CD4-positive, alpha-beta T cell (primary cell): ENCODE measurements around the gene ASTN2. TPM values are rescaled to one million over a fixed set of nuclear protein-coding genes. Genes with fewer than 3 reads are reported as not detected.
A peak's percentile ranks its signal among the peaks of the same experiment; 100 is the strongest.

ENCODE experiments used
- ATAC-seq: fragments of 200-7000 bp; cut with Tn5 transposase; one replicate; pipeline ENCODE4 v1.10.0; 2022; ENCODE audit warnings: mild to moderate bottlenecking; ENCODE audit not compliant: poor library complexity
- CTCF ChIA-PET: fragments of 350-600 bp; sonication (Branson Sonifier 250); formaldehyde crosslinking; loops from one replicate; lab custom pipeline; 2021; ENCODE audit warnings: antibody characterized with exemption, inconsistent platforms; lab: Charles Lee
- POLR2A ChIA-PET: fragments of 350-600 bp; sonication (Branson Sonifier 250); formaldehyde crosslinking; loops from one replicate; lab custom pipeline; 2021; ENCODE audit warnings: antibody characterized with exemption, inconsistent platforms; lab: Charles Lee
- DNase-seq, 14 experiments: peaks; one replicate each; pipeline ENCODE4 v3.0.0-alpha.2; 2013 to 2020; ENCODE audit warnings: mixed read lengths in 2 of 14
- H3K27ac ChIP-seq, 2 donors: one replicate each; pipeline versions ENCODE4 v1.5.1 to v1.7.0; 2013; ENCODE audit warnings: low read length in 2 of 2, low read depth in 1 of 2, mild to moderate bottlenecking in 1 of 2
- H3K27me3 ChIP-seq, 2 experiments: 1 replicate in 1 of 2; 2 replicates in 1 of 2; pipeline versions ENCODE4 v1.6.1 to v1.7.0; 2013; ENCODE audit warnings: low read length in 2 of 2, control low read depth in 1 of 2, mild to moderate bottlenecking in 1 of 2, moderate library complexity in 1 of 2; ENCODE audit not compliant: insufficient read depth in 2 of 2, control insufficient read depth in 1 of 2
- H3K36me3 ChIP-seq: one replicate; pipeline ENCODE4 v1.6.1; 2013; ENCODE audit warnings: low read length, control low read depth; ENCODE audit not compliant: insufficient read depth
- H3K4me1 ChIP-seq: one replicate; pipeline ENCODE4 v1.6.1; 2013; ENCODE audit warnings: low read length, control low read depth; ENCODE audit not compliant: insufficient read depth
- H3K4me3 ChIP-seq: one replicate; pipeline ENCODE4 v1.5.1; 2013; ENCODE audit warnings: mild to moderate bottlenecking, low read length, moderate library complexity
- H3K9me3 ChIP-seq, 2 experiments: 1 replicate in 1 of 2; 2 replicates in 1 of 2; pipeline versions ENCODE4 v1.6.1 to v1.7.0; 2013; ENCODE audit warnings: low read length in 2 of 2, mild to moderate bottlenecking in 2 of 2, control low read depth in 1 of 2, moderate library complexity in 1 of 2; ENCODE audit not compliant: control insufficient read depth in 1 of 2, insufficient read depth in 1 of 2
- H3K27ac Mint-ChIP-seq: one replicate; pipeline ENCODE4 v1.8.0; 2020; ENCODE audit warnings: mixed read lengths
- H3K27me3 Mint-ChIP-seq: one replicate; pipeline ENCODE4 v1.8.0; 2021; ENCODE audit warnings: mixed read lengths
- H3K36me3 Mint-ChIP-seq: one replicate; pipeline ENCODE4 v1.8.0; 2021; ENCODE audit warnings: low read depth, mixed read lengths
- H3K4me1 Mint-ChIP-seq: one replicate; pipeline ENCODE4 v1.8.0; 2021; ENCODE audit warnings: low read depth, mixed read lengths
- H3K4me3 Mint-ChIP-seq: one replicate; pipeline ENCODE4 v1.8.0; 2020; ENCODE audit warnings: mild to moderate bottlenecking, mixed read lengths
- H3K9me3 Mint-ChIP-seq: one replicate; pipeline ENCODE4 v1.8.0; 2020; ENCODE audit warnings: mixed read lengths
- intact Hi-C, 2 experiments: fragments of 100-400 bp; cut with DNase I in 1 of 2; cut with micrococcal nuclease in 1 of 2; formaldehyde crosslinking; loops; one replicate each; pipeline versions ENCODE4 v1.15.1 to v1.9.0; 2023 to 2025; cut with DNase I, micrococcal nuclease
- total RNA-seq, 174 experiments: library from RNA in 2 of 174; stranded (reverse) in 2 of 174; gene quantifications; one replicate each; pipeline ENCODE4 v1.2.3 and lab custom pipeline; 2021 to 2026
- TF ChIP-seq, protein P1 (sequence below): fragments of 200-600 bp; IDR thresholded peaks from one replicate; pipeline ENCODE4 v1.8.0; 2022; ENCODE audit warnings: antibody characterized with exemption, mild to moderate bottlenecking

ASTN2 gene
- total RNA-seq, 2 experiments from 2014 or later: 2.3 to 2.4 TPM

GRCh38 chr9:116860509-116861120 lies 554.2 kb downstream of the ASTN2 start:
- Histone ChIP-seq H3K9me3 (no peaks in the 10 kb centered on the region), H3K4me3 (no peak overlapping the region), H3K27ac (no peak overlapping the region), H3K27me3 (no peaks in the 10 kb centered on the region), H3K36me3 (no peaks in the 10 kb centered on the region), H3K4me1 (no peaks in the 10 kb centered on the region)
- Mint-ChIP-seq H3K4me1 (no peaks in the 10 kb centered on the region), H3K27me3 (peaks cover 11% of the 10 kb centered on the region), H3K36me3 (no peaks in the 10 kb centered on the region), H3K4me3 (no peak overlapping the region), H3K9me3 (no peaks in the 10 kb centered on the region), H3K27ac (no peak overlapping the region)
- CTCF ChIA-PET: interaction anchor here (0.6 to 1.2 kb wide), 2 partner anchors 8 to 51 kb away, joined by 3 read pairs; no protein-coding TSS in a partner anchor
- POLR2A ChIA-PET: no interaction called here
- TF ChIP-seq, protein P1, sequence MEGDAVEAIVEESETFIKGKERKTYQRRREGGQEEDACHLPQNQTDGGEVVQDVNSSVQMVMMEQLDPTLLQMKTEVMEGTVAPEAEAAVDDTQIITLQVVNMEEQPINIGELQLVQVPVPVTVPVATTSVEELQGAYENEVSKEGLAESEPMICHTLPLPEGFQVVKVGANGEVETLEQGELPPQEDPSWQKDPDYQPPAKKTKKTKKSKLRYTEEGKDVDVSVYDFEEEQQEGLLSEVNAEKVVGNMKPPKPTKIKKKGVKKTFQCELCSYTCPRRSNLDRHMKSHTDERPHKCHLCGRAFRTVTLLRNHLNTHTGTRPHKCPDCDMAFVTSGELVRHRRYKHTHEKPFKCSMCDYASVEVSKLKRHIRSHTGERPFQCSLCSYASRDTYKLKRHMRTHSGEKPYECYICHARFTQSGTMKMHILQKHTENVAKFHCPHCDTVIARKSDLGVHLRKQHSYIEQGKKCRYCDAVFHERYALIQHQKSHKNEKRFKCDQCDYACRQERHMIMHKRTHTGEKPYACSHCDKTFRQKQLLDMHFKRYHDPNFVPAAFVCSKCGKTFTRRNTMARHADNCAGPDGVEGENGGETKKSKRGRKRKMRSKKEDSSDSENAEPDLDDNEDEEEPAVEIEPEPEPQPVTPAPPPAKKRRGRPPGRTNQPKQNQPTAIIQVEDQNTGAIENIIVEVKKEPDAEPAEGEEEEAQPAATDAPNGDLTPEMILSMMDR: peak; percentile 52
- ATAC-seq (no peak), DNase-seq (peak in 2 of 14 experiments; percentile 17 to 23)
- intact Hi-C loops: loop anchor here (10.0 kb wide), 1 partner anchor 1266 kb away; no protein-coding TSS in a partner anchor

- Histone ChIP-seq H3K27me3 (no peaks in the 10 kb centered on the region), H3K36me3 (no peaks in the 10 kb centered on the region), H3K9me3 (no peaks in the 10 kb centered on the region), H3K4me1 (no peaks in the 10 kb centered on the region), H3K4me3 (no peak overlapping the region), H3K27ac (no peak overlapping the region)
- ATAC-seq: no peak
- ChIA-PET CTCF (interaction anchor here (0.6 kb wide), 1 partner anchor 50 kb away, joined by 3 read pairs; no protein-coding TSS in a partner anchor), POLR2A (no interaction called here)
- Mint-ChIP-seq H3K27ac (no peak overlapping the region), H3K27me3 (peaks cover 11% of the 10 kb centered on the region), H3K4me1 (no peaks in the 10 kb centered on the region), H3K4me3 (no peak overlapping the region), H3K36me3 (no peaks in the 10 kb centered on the region), H3K9me3 (no peaks in the 10 kb centered on the region)
- no peak for DNase-seq
- TF ChIP-seq, protein P1: no peak
- intact Hi-C loops: loop anchor here (10.0 kb wide), 1 partner anchor 1265 kb away; no protein-coding TSS in a partner anchor
These were observed 555.1 kb downstream of the ASTN2 start for GRCh38 chr9:116859763-116860162.

- Histone ChIP-seq H3K36me3 (no peaks in the 10 kb centered on the region), H3K27ac (no peak overlapping the region), H3K4me3 (no peak overlapping the region), H3K9me3 (no peaks in the 10 kb centered on the region), H3K4me1 (no peaks in the 10 kb centered on the region), H3K27me3 (no peaks in the 10 kb centered on the region)
- Mint-ChIP-seq H3K9me3 (no peaks in the 10 kb centered on the region), H3K27me3 (peaks cover 11% of the 10 kb centered on the region), H3K27ac (no peak overlapping the region), H3K4me3 (no peak overlapping the region), H3K36me3 (no peaks in the 10 kb centered on the region), H3K4me1 (no peaks in the 10 kb centered on the region)
- POLR2A ChIA-PET: no interaction called here
- DNase-seq (no peak), ATAC-seq (no peak)
- CTCF ChIA-PET: no interaction called here
- TF ChIP-seq, protein P1: no peak
- intact Hi-C loops: no loop called here
These were observed 557.5 kb downstream of the ASTN2 start for GRCh38 chr9:116857321-116857720.
